GM12878 (cell line): ENCODE measurements around the gene PSMB5. TPM values are rescaled to one million over a fixed set of nuclear protein-coding genes. Genes with fewer than 3 reads are reported as not detected.

Experiments used
- BACH1 ChIP-seq: fragments of 450-650 bp; IDR thresholded peaks from 2 replicates; pipeline ENCODE4 v1.6.1; 2017; ENCODE audit warnings: mild to moderate bottlenecking, borderline replicate concordance
- CBX3 ChIP-seq: fragments of 200-600 bp; sonication (generic); IDR thresholded peaks from 2 replicates; pipeline ENCODE4 v1.6.1; 2016; ENCODE audit warnings: low read depth, borderline replicate concordance
- ESRRA ChIP-seq: IDR thresholded peaks from 2 replicates; pipeline ENCODE4 v1.6.1; 2012; ENCODE audit warnings: mild to moderate bottlenecking, low read length, improper control_type of control experiment
- GATAD2B ChIP-seq: fragments of 450-650 bp; conservative IDR thresholded peaks from 2 replicates; pipeline ENCODE4 v1.6.1; 2017; ENCODE audit warnings: low read depth, mild to moderate bottlenecking, moderate library complexity
- IKZF1 ChIP-seq: fragments of 450-650 bp; conservative IDR thresholded peaks from 2 replicates; pipeline ENCODE4 v1.6.1; 2017; ENCODE audit warnings: antibody characterized with exemption, mild to moderate bottlenecking
- IKZF2 ChIP-seq, 2 experiments: fragments of 450-650 bp; IDR thresholded peaks; 2 replicates each; pipeline ENCODE4 v1.6.1; 2017; ENCODE audit warnings: mild to moderate bottlenecking in 2 of 2, moderate library complexity in 2 of 2
- LARP7 ChIP-seq: fragments of 450-650 bp; IDR thresholded peaks from 2 replicates; pipeline ENCODE4 v1.6.1; 2017; ENCODE audit warnings: mild to moderate bottlenecking
- MEF2A ChIP-seq: IDR thresholded peaks from 2 replicates; pipeline ENCODE4 v1.6.1; 2011; ENCODE audit warnings: low read depth, mild to moderate bottlenecking, low read length, moderate library complexity; ENCODE audit not compliant: insufficient read depth
- NR2C1 ChIP-seq: fragments of 450-650 bp; IDR thresholded peaks from 2 replicates; pipeline ENCODE4 v1.6.1; 2017; ENCODE audit warnings: antibody characterized with exemption, mild to moderate bottlenecking, moderate library complexity
- PAX5 ChIP-seq: IDR thresholded peaks from 2 replicates; pipeline ENCODE4 v1.6.1; 2011; ENCODE audit warnings: low read depth, low read length, borderline replicate concordance
- POLR2A ChIP-seq: IDR thresholded peaks from 2 replicates; pipeline ENCODE4 v1.6.1; 2011; ENCODE audit warnings: low read depth, mild to moderate bottlenecking, low read length
- RAD51 ChIP-seq: fragments of 450-650 bp; IDR thresholded peaks from 2 replicates; pipeline ENCODE4 v1.6.1; 2016; ENCODE audit warnings: moderate library complexity, mild to moderate bottlenecking, inconsistent platforms
- RB1 ChIP-seq: fragments of 450-650 bp; formaldehyde crosslinking; IDR thresholded peaks from 2 replicates; pipeline ENCODE4 v1.6.1; 2017; ENCODE audit warnings: mild to moderate bottlenecking, borderline replicate concordance
- RFX5 ChIP-seq: IDR thresholded peaks from 2 replicates; pipeline ENCODE4 v1.6.1; 2011; ENCODE audit warnings: low read depth, low read length, improper control_type of control experiment
- SIN3A ChIP-seq: IDR thresholded peaks from 2 replicates; pipeline ENCODE4 v1.6.1; 2012; ENCODE audit warnings: low read depth, low read length, improper control_type of control experiment
- SMARCA5 ChIP-seq: fragments of 450-650 bp; IDR thresholded peaks from 2 replicates; pipeline ENCODE4 v1.6.1; 2017; ENCODE audit warnings: mild to moderate bottlenecking
- SRF ChIP-seq, 2 experiments: IDR thresholded peaks; 2 replicates each; pipeline ENCODE4 v1.6.1; 2011; ENCODE audit warnings: low read depth in 2 of 2, low read length in 2 of 2, mild to moderate bottlenecking in 1 of 2, moderate library complexity in 1 of 2
- STAT1 ChIP-seq: fragments of 450-650 bp; conservative IDR thresholded peaks from 2 replicates; pipeline ENCODE4 v1.6.1; 2014; ENCODE audit warnings: antibody characterized with exemption, mild to moderate bottlenecking
- TAF1 ChIP-seq: IDR thresholded peaks from 2 replicates; pipeline ENCODE4 v1.6.1; 2011; ENCODE audit warnings: mild to moderate bottlenecking, low read depth, low read length, borderline replicate concordance
- YY1 ChIP-seq: IDR thresholded peaks from 2 replicates; pipeline ENCODE4 v1.6.1; 2011; ENCODE audit warnings: low read depth, mild to moderate bottlenecking, low read length
- ZSCAN29 ChIP-seq: fragments of 450-650 bp; IDR thresholded peaks from 2 replicates; pipeline ENCODE4 v1.6.1; 2017; ENCODE audit warnings: mild to moderate bottlenecking, moderate library complexity
- polyA plus RNA-seq, 11 experiments: library from polyadenylated mRNA; depleted of rRNA in 4 of 11; unstranded in 6 of 11; stranded (reverse) in 5 of 11; fragments of >200 nt; fragmentation: Nextera tagmentation in 4 of 11; fragmentation: Illumina TruSeq in 1 of 11; extraction: Ambion mirVana in 4 of 11; extraction: Trizol in 1 of 11; gene quantifications; 1 replicate in 1 of 11; 2 replicates in 10 of 11; pipeline versions ENCODE4 v1.2.1 to v1.2.3, GENCODE V29; 2011 to 2016; ENCODE audit warnings: inconsistent platforms in 2 of 11, missing spikeins in 2 of 11, low read depth in 1 of 11
- total RNA-seq, 4 experiments: library from RNA; depleted of rRNA in 3 of 4; stranded (reverse); fragments of >200 nt in 3 of 4; fragmentation: Illumina TruSeq in 1 of 4; extraction: Trizol in 1 of 4; gene quantifications; 2 replicates each; pipeline versions ENCODE4 v1.2.1 to v1.2.3, GENCODE V29; 2013 to 2021
- TF ChIP-seq, protein P1 (sequence below): fragments of 450-650 bp; conservative IDR thresholded peaks from 2 replicates; pipeline ENCODE4 v1.6.1; 2017; ENCODE audit warnings: mild to moderate bottlenecking, moderate library complexity
- TF ChIP-seq, protein P2 (sequence below): IDR thresholded peaks from 2 replicates; pipeline ENCODE4 v1.6.1; 2012; ENCODE audit warnings: low read depth, low read length, improper control_type of control experiment
- TF ChIP-seq, protein P3 (sequence below): fragments of 150-350 bp; IDR thresholded peaks from 2 replicates; pipeline ENCODE4 v1.6.1; 2014; ENCODE audit warnings: mild to moderate bottlenecking, low read depth, low read length
- TF ChIP-seq, protein P4 (sequence below): IDR thresholded peaks from 2 replicates; pipeline ENCODE4 v1.6.1; 2011; ENCODE audit warnings: low read depth, mild to moderate bottlenecking, low read length, moderate library complexity, borderline replicate concordance; ENCODE audit errors: extremely low read depth
- TF ChIP-seq, protein P5 (sequence below): fragments of 450-650 bp; IDR thresholded peaks from 2 replicates; pipeline ENCODE4 v1.6.1; 2017; ENCODE audit warnings: low read depth, mild to moderate bottlenecking, moderate library complexity

The PSMB5 gene
- total and polyA plus RNA-seq, 10 of the 15 experiments (the other 5 are each of a cell fraction or from before 2014, with no cell fraction given), result 84.5 to 802 (median 144) TPM

DNA sequence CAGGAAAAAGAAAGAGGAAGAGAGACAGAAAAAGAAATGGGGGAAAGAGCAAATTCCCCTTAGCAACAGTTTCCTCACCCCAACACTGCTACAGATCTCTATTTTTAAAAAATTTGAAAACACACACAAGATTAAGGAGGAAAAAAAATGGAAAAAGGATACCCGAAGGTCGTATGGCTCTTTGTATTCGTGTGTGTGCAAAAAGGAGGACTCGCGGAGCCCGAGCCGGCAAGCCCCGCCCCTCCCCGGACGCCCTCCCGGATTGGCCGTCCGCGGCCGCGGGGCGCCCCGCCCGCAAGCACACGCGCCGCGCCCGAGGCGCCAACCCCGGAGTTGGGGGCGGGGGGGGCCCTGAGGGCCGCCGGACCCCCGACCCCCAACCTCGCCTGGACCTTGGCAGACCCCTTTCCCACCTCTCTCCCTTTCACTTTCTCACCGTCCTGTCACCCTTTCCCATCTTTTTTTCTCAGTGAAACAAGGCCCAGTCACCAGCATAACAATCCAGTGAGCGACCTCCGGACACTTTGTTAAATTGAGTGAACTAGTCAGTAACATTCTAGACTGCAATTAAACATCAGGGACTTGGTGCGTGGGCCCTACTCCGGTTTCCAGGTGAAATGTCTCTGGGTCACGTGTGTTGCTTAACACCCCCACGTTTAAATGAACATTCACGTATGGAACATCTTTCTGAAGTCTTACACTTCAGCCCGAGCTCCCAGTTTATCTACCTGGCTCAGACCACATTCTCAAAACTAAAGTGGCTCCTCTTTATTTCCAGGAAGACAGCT lies 24.6 kb downstream of the PSMB5 start, which contains the start of gene C14orf93 (continued):
- TF ChIP-seq, protein P1, sequence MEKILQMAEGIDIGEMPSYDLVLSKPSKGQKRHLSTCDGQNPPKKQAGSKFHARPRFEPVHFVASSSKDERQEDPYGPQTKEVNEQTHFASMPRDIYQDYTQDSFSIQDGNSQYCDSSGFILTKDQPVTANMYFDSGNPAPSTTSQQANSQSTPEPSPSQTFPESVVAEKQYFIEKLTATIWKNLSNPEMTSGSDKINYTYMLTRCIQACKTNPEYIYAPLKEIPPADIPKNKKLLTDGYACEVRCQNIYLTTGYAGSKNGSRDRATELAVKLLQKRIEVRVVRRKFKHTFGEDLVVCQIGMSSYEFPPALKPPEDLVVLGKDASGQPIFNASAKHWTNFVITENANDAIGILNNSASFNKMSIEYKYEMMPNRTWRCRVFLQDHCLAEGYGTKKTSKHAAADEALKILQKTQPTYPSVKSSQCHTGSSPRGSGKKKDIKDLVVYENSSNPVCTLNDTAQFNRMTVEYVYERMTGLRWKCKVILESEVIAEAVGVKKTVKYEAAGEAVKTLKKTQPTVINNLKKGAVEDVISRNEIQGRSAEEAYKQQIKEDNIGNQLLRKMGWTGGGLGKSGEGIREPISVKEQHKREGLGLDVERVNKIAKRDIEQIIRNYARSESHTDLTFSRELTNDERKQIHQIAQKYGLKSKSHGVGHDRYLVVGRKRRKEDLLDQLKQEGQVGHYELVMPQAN, result 0 out of 2 replicates have a peak, but pooled peaks have one; percentile 49
- TF ChIP-seq ZSCAN29 (peak; percentile 37; the same call in 1 of the 2 replicates), STAT1 (peak; percentile 30; the same call in 1 of the 2 replicates), SMARCA5 (0 out of 2 replicates have a peak, but pooled peaks have one; percentile 54), PAX5 (no peak), RAD51 (peak; percentile 90), RB1 (peak; percentile 69; the same call in 1 of the 2 replicates), GATAD2B (peak; percentile 84), YY1 (peak; percentile 13; the same call in 1 of the 2 replicates), NR2C1 (0 out of 2 replicates have a peak, but pooled peaks have one; percentile 27), IKZF1 (peak; percentile 73), ESRRA (no peak), IKZF2 (IDR thresholded peaks at IDR 0.05) (peak in 1 of 2 experiments; percentile 75; a peak in 2 of 4 replicates), POLR2A (peak; percentile 45), LARP7 (peak; percentile 76), CBX3 (no peak), MEF2A (no peak), RFX5 (peak; percentile 47; the same call in 1 of the 2 replicates), TAF1 (peak; percentile 67; the same call in 1 of the 2 replicates), BACH1 (peak; percentile 49; the same call in 1 of the 2 replicates), SIN3A (0 out of 2 replicates have a peak, but pooled peaks have one; percentile 21), SRF (IDR thresholded peaks at IDR 0.05; ENCODE audit: low read depth in 2 of 2, low read length in 2 of 2) (no peak)
- TF ChIP-seq, protein P2, sequence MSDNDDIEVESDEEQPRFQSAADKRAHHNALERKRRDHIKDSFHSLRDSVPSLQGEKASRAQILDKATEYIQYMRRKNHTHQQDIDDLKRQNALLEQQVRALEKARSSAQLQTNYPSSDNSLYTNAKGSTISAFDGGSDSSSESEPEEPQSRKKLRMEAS, result 0 out of 2 replicates have a peak, but pooled peaks have one; percentile 12
- TF ChIP-seq, protein P3, sequence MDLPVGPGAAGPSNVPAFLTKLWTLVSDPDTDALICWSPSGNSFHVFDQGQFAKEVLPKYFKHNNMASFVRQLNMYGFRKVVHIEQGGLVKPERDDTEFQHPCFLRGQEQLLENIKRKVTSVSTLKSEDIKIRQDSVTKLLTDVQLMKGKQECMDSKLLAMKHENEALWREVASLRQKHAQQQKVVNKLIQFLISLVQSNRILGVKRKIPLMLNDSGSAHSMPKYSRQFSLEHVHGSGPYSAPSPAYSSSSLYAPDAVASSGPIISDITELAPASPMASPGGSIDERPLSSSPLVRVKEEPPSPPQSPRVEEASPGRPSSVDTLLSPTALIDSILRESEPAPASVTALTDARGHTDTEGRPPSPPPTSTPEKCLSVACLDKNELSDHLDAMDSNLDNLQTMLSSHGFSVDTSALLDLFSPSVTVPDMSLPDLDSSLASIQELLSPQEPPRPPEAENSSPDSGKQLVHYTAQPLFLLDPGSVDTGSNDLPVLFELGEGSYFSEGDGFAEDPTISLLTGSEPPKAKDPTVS, result 0 out of 2 replicates have a peak, but pooled peaks have one; percentile 10
- TF ChIP-seq, protein P4, sequence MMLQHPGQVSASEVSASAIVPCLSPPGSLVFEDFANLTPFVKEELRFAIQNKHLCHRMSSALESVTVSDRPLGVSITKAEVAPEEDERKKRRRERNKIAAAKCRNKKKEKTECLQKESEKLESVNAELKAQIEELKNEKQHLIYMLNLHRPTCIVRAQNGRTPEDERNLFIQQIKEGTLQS, result no peak
- TF ChIP-seq, protein P5, sequence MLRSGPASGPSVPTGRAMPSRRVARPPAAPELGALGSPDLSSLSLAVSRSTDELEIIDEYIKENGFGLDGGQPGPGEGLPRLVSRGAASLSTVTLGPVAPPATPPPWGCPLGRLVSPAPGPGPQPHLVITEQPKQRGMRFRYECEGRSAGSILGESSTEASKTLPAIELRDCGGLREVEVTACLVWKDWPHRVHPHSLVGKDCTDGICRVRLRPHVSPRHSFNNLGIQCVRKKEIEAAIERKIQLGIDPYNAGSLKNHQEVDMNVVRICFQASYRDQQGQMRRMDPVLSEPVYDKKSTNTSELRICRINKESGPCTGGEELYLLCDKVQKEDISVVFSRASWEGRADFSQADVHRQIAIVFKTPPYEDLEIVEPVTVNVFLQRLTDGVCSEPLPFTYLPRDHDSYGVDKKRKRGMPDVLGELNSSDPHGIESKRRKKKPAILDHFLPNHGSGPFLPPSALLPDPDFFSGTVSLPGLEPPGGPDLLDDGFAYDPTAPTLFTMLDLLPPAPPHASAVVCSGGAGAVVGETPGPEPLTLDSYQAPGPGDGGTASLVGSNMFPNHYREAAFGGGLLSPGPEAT, result peak; percentile 30; the same call in 1 of the 2 replicates
